Astrocyte of the spinal cord (primary cell): ENCODE data around the gene AMACR.

Experiments used
- DNase-seq: peaks from one replicate; pipeline ENCODE4 v3.0.0; 2011; ENCODE audit warnings: low read depth, low spot score
- H3K4me3 ChIP-seq: 2 replicates; pipeline ENCODE4 v1.5.1; 2011; ENCODE audit warnings: low read depth, mild to moderate bottlenecking, low read length, moderate library complexity
- in situ Hi-C: cut with HindIII; loops from 2 replicates; pipeline ENCODE4 v1.10.0; 2017; ENCODE audit warnings: low sequenced_read_pairs
- TF ChIP-seq, protein P1 (sequence below): IDR thresholded peaks from 2 replicates; pipeline ENCODE4 v1.5.1; 2012; ENCODE audit warnings: low read depth, mild to moderate bottlenecking, low read length, inconsistent platforms

AMACR gene

DNA sequence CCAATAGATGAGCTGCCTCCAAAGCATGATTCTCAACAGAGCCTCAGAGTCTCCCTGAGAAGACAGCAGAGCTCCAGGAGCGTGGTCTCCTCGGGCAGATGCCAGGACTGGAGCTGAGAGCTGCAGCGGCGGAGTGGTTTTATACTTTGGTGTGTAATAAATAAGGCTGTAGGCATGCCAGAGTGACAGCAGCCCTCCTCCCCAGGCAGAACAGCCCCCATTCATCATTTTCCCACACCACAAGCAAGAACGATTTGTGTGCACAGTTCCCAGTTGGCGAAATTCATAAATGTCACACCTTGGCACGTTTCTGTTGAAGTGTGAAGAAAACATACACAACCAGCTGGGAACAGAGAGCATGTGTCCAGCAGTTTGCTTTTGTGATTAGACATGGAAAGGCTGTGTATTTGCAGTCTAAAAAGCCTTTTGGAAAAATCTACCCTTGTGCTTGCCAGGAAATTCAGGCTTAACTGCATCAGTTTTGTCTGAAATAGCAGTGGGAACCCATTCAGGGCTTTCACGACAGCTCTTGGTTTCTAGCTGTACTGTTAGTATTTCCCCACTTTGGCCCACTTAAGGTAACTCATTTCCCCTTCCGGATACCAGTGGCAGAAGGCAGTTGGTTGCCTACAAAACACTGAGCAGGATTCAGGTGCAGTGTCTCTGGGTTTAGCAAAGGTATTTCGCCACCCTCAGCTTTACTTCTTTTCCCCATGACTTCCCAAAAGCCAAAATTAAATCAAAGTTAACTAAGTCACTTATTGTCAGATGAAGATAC, 35.4 kb upstream of the AMACR start, which contains the start of gene C1QTNF3:
C1QTNF3 (minus strand) TSS at position 115 of the 778 bp plus-strand sequence; CDS start at position 27, 88 bp downstream.
- H3K4me3 ChIP-seq = peak within 1 kb of the TSS; percentile 3
- DNase-seq = peak; percentile 45
- TF ChIP-seq, protein P1, sequence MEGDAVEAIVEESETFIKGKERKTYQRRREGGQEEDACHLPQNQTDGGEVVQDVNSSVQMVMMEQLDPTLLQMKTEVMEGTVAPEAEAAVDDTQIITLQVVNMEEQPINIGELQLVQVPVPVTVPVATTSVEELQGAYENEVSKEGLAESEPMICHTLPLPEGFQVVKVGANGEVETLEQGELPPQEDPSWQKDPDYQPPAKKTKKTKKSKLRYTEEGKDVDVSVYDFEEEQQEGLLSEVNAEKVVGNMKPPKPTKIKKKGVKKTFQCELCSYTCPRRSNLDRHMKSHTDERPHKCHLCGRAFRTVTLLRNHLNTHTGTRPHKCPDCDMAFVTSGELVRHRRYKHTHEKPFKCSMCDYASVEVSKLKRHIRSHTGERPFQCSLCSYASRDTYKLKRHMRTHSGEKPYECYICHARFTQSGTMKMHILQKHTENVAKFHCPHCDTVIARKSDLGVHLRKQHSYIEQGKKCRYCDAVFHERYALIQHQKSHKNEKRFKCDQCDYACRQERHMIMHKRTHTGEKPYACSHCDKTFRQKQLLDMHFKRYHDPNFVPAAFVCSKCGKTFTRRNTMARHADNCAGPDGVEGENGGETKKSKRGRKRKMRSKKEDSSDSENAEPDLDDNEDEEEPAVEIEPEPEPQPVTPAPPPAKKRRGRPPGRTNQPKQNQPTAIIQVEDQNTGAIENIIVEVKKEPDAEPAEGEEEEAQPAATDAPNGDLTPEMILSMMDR = no peak
- in situ Hi-C loops = no loop called here

DNA sequence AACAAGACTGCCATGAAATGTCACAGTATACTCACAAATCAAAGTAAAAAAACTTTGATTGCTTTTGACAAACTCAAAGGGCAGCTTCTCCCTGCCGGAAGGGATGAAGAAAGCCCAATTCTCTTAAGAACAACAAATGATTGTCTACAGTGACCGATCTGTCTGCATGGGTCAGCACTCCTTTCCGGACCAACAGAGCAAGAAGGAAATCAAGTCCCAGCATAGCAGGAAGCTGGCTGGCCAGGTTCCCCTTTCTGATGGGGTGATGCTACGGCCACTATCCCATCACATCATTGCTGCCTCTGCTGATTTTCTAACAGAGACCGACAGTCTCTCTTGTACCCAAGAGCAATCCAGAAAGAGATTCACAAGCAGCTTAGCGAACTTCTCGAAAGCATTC, 34.5 kb upstream of the AMACR start:
- TF ChIP-seq, protein P1 = no peak
- no peak overlapping the region for H3K4me3 ChIP-seq
- in situ Hi-C loops = no loop called here
- DNase-seq = no peak

DNA sequence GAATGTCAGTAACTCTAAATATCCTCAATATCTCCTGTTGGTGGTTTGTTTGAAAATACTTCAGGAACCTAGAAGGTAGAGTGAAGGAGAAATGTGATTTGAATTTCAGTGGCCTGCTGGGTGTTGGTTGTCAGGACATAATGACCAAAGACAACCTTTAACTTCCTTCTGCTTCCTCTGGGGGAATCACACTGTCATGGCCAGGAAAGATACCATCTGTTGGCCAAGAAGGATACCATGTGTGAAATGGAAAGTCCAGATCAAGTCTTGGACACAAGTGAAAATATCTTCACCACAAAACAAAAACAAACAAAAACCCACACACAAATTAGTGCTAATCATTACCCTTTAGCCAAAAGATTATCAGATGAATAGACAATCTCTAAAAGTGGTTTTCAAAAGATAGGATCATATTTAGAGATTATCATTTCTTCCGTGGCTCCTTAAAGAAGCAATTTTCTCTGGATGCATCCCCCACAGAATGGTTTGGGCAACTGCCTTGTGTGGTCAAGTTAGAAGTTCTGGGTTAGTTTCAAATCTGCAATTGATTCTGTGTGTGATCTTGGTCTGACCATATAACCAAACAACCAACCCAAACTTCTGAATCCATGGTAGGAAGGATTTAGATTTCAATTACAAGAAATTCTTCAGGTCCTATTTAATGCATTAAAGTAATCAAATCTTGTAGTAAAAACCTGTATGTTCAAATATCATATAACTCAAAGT, 33.6 kb upstream of the AMACR start:
- TF ChIP-seq, protein P1 = no peak
- no peak overlapping the region for H3K4me3 ChIP-seq
- no peak for DNase-seq
- in situ Hi-C loops = no loop called here

DNA sequence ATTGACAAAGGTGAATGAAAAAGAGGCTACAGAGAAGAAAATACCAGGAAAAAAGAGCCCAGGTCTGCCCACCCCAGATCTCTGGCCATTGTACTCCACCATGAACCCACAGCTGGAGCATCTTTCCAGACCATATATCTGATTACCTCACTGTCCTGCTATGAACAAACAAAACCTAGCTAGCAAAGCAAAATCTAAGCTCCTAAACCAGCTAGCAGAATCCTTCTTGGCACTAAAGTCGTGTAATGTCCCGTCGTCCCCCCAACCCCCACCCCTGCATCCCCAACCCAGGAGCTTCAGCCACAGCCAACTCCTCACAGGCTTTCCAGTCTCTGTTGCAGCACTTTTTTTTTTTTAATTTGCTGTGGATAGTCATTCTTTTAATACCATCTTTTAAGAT, 32.6 kb upstream of the AMACR start:
- no peak overlapping the region for H3K4me3 ChIP-seq
- in situ Hi-C loops = no loop called here
- TF ChIP-seq, protein P1 = no peak
- no peak for DNase-seq

DNA sequence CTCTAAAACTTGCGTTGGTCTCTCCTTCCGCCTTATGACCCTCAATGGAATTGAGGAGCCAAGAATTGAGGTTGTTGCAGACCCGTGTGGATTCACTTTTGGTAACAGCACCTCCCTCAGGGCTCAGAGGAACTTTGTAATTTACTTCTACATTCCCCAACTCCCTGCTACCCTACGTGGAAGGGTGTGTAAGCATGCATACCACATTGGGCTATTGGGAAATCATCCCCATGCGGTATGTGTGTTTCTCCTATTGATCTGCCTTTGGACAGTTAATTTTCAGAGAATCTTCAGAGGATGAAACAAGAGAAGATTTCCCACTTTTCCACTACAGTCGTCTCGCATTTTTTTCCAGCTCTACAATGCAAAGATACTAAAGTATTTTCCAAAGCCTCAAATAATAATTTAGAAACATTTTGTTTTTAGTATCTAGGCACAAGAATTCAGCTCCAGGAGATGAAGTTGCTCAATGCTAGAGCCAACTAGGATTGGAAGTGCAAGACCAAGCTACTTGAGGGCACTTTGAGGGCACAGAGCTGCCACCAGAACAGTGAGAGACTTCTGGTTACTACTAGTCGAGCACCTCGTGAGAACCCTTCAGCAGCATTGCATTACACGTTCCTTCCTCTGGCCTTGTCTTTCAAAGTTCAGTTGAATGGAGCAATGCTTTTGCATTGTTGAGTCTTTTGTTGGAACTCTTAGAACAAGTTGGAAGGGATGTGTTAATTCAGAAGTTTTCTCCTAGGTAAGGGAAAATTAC, 31.7 kb upstream of the AMACR start:
- no peak overlapping the region for H3K4me3 ChIP-seq
- in situ Hi-C loops = no loop called here
- TF ChIP-seq, protein P1 = no peak
- DNase-seq = no peak

DNA sequence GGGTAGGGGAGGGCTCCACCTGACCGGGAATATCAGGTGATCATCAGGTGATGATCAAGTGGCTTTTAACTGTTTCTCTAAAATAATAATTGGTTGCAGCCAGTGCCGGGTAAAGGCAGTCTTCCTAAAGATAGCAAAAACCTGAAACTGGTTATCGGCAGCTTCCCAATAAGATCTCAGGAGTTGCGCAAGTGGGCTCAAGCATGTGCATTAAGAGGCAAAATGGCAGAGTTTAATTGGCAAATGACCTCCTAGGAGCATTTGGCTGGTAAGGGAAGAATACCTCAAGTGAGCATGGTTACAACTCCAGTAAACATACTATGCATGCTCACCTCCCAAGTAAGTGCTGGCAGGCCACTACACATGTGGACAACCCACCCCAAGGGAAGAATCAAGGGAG, 31.0 kb upstream of the AMACR start:
- H3K4me3 ChIP-seq = no peak overlapping the region
- TF ChIP-seq, protein P1 = no peak
- DNase-seq = no peak
- in situ Hi-C loops = no loop called here
